Measurements from ENCODE around the gene HES7. TPM values are rescaled to one million over a fixed set of nuclear protein-coding genes. Genes with fewer than 3 reads are reported as not detected.

HES7 gene
- total and polyA plus RNA-seq, 8 donors = 0.58 to 0.92 TPM; not detected in 6

DNA sequence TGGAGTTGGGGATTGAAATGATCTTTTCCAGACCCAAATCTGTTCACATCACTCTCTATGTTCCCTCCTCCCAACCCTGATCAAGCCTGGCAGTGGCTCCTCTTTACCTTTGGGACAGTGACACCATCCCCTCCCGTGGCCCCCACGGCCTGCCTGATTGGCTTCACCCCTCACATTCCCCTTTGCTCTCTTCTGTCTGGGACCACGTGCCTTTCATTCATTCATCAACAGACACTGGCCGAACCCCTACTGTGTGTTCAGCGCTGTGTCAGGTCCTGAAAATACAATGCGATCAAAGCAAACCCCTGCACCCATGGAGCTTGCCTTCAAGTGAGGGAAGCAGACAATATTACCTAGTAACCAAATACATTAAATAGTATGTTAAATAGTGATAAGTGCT lies 34.2 kb downstream of the HES7 start:
- no peak for TF ChIP-seq POLR2AphosphoS5 (IDR thresholded peaks at IDR 0.05)
- TF ChIP-seq POLR2A (IDR thresholded peaks at IDR 0.05) = no peak
- TF ChIP-seq, protein P1, sequence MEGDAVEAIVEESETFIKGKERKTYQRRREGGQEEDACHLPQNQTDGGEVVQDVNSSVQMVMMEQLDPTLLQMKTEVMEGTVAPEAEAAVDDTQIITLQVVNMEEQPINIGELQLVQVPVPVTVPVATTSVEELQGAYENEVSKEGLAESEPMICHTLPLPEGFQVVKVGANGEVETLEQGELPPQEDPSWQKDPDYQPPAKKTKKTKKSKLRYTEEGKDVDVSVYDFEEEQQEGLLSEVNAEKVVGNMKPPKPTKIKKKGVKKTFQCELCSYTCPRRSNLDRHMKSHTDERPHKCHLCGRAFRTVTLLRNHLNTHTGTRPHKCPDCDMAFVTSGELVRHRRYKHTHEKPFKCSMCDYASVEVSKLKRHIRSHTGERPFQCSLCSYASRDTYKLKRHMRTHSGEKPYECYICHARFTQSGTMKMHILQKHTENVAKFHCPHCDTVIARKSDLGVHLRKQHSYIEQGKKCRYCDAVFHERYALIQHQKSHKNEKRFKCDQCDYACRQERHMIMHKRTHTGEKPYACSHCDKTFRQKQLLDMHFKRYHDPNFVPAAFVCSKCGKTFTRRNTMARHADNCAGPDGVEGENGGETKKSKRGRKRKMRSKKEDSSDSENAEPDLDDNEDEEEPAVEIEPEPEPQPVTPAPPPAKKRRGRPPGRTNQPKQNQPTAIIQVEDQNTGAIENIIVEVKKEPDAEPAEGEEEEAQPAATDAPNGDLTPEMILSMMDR (IDR thresholded peaks at IDR 0.05) = no peak
- TF ChIP-seq EP300 (IDR thresholded peaks at IDR 0.05) = no peak
- WGBS, 5 donors = 51 to 69% (median 61%) methylated on average over 6 of the region's 6 CpGs

DNA sequence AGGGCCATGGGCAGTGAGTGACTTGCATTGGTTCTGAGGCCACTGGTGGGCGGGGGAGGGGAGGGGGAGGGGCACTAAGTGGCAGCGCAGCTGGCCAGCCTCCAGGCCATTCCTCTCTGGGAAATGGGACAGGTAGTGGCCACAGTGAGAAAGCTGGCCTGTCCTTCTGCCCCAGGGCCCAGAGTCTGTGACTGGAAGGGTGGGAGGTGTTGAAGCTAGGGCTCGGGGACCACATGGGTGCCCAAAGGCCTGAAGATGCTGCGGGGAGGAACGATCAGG lies 36.0 kb downstream of the HES7 start:
- no peak for TF ChIP-seq POLR2A (IDR thresholded peaks at IDR 0.05)
- TF ChIP-seq, protein P1 (IDR thresholded peaks at IDR 0.05) = no peak
- no peak for TF ChIP-seq EP300 (IDR thresholded peaks at IDR 0.05)
- TF ChIP-seq POLR2AphosphoS5 (IDR thresholded peaks at IDR 0.05) = no peak
- Histone ChIP-seq H3K27me3 (peaks cover 0 to 97% (median 43%) of the 10 kb centered on the region in 3 donors), H3K4me1 (no peaks in the 10 kb centered on the region), H3K9me3 (no peaks in the 10 kb centered on the region), H3K27ac (no peak overlapping the region), H3K36me3 (no peaks in the 10 kb centered on the region), H3K4me3 (no peak overlapping the region)
- 64 to 82% (median 69%) methylated on average over 3 to 5 of the region's 5 CpGs for WGBS, 5 donors
- DNase-seq = no peak
- intact Hi-C loops (cut with DNase I; ENCODE audit: low total_unique reads) = no loop called here

More for the DNA sequence above, 34.2 kb downstream of the HES7 start:
- H3K4me3 ChIP-seq = no peak overlapping the region
- DNase-seq = no peak
- H3K9me3 ChIP-seq = no peaks in the 10 kb centered on the region
- H3K27ac ChIP-seq = no peak overlapping the region
- no peaks in the 10 kb centered on the region for H3K36me3 ChIP-seq
- H3K27me3 ChIP-seq = peaks cover 0 to 94% (median 34%) of the 10 kb centered on the region in 3 donors
- H3K4me1 ChIP-seq = no peaks in the 10 kb centered on the region
- intact Hi-C loops (cut with DNase I; ENCODE audit: low total_unique reads) = no loop called here

DNA sequence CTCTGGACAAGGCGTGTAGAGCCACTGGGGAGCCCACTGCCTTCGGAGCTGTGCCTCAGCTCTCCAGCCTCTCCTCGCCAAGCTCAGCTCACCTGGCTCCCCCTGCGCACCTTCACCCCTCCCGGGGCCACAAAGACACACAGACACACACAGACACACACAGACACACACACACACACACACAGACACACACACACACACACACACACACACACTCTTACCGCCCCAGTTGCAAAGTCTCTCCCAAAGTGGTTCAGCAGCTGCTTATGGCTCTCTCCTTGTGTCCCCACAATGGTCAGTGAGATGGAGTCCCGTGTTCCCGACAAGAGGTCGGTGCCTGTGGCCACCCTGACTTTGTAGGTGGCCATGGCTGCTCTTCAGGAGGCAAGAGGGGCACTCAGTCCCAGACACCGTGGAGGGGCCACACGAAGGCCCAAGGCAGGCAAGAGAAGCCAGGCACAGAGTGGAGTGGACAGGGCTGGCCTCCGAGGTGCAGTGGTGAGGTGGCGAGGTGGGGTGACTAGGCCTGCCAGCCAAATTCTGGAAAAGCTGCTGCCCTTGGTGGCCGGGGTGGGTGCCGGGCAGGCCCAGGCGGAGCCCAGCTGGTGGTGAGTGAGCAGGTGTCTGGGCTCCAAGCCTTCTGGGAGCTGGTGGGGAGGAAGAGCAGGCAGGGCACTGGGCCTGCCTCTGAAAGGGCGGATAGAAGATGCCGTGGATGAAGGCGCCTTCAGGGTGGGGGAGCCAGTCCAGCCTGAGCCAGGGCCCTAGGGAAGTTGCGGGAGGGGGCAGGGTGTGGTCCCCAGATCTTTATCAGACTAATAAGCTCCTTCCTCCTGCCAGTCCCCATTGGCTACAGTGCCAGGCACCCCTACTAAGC lies 36.6 kb downstream of the HES7 start, which contains the start of gene ALOX12B:
Gene ALOX12B (minus strand): TSS at position 642 of the 877 bp plus-strand sequence. CDS start 274 bp downstream, at position 368.
- DNase-seq = no peak
- H3K4me1 ChIP-seq = no peaks in the 10 kb centered on the region
- TF ChIP-seq POLR2AphosphoS5 (IDR thresholded peaks at IDR 0.05) (no peak), EP300 (IDR thresholded peaks at IDR 0.05) (no peak), POLR2A (IDR thresholded peaks at IDR 0.05) (no peak)
- TF ChIP-seq, protein P1 (IDR thresholded peaks at IDR 0.05) = no peak
- 72 to 82% (median 77%) methylated on average over 16 to 20 of the region's 20 CpGs for WGBS, 5 donors
- no peak within 1 kb of the TSS for H3K4me3 ChIP-seq
- intact Hi-C loops (cut with DNase I; ENCODE audit: low total_unique reads) = no loop called here
- H3K9me3 ChIP-seq = no peaks in the 10 kb centered on the region
- no peaks in the 10 kb centered on the region for H3K36me3 ChIP-seq
- H3K27me3 ChIP-seq = peaks cover 0 to 97% (median 38%) of the 10 kb centered on the region in 3 donors
- H3K27ac ChIP-seq = no peak within 1 kb of the TSS

GRCh38 chr17:8084250-8084649 lies 39.7 kb downstream of the HES7 start:
- H3K27me3 ChIP-seq = peaks cover 0 to 97% (median 35%) of the 10 kb centered on the region in 3 donors
- H3K4me3 ChIP-seq = no peak overlapping the region
- WGBS, 5 donors = 80 to 90% (median 88%) methylated on average over 6 of the region's 6 CpGs
- TF ChIP-seq EP300 (IDR thresholded peaks at IDR 0.05) (no peak), POLR2AphosphoS5 (IDR thresholded peaks at IDR 0.05) (no peak), POLR2A (IDR thresholded peaks at IDR 0.05) (no peak)
- TF ChIP-seq, protein P1 (IDR thresholded peaks at IDR 0.05) = no peak
- H3K9me3 ChIP-seq = no peaks in the 10 kb centered on the region
- no peak overlapping the region for H3K27ac ChIP-seq
- intact Hi-C loops (cut with DNase I; ENCODE audit: low total_unique reads) = no loop called here
- H3K36me3 ChIP-seq = no peaks in the 10 kb centered on the region
- peaks cover 15 to 19% (median 17%) of the 10 kb centered on the region in 4 donors for H3K4me1 ChIP-seq
- DNase-seq = no peak

Measured in stomach (tissue), 9 donors.